WTC11 (cell line): ENCODE measurements around the gene KCND1. TPM values are rescaled to one million over a fixed set of nuclear protein-coding genes. Genes with fewer than 3 reads are reported as not detected.

Source experiments
- ATAC-seq: fragments of 200-7000 bp; cut with Tn5 transposase; 2 replicates; pipeline ENCODE4 v1.10.0; 2021; ENCODE audit warnings: mild to moderate bottlenecking, moderate library complexity
- CTCF ChIA-PET: fragments of 300-600 bp; sonication (Branson Sonifier 250); formaldehyde crosslinking; loops from one replicate; lab custom pipeline; 2021; ENCODE audit warnings: antibody characterized with exemption; lab: Charles Lee
- POLR2A ChIA-PET: fragments of 350-600 bp; sonication (Branson Sonifier 250); formaldehyde crosslinking; loops from one replicate; lab custom pipeline; 2021; ENCODE audit warnings: antibody characterized with exemption; lab: Charles Lee
- DNase-seq: peaks from one replicate; pipeline ENCODE4 v3.0.0; 2021; ENCODE audit warnings: low spot score
- H3K27ac Mint-ChIP-seq: 2 replicates; pipeline ENCODE4 v1.8.0; 2021; ENCODE audit warnings: mixed read lengths
- H3K27me3 Mint-ChIP-seq: 2 replicates; pipeline ENCODE4 v1.8.0; 2021; ENCODE audit warnings: low read depth, mild to moderate bottlenecking, moderate library complexity, mixed read lengths
- H3K36me3 Mint-ChIP-seq: 2 replicates; pipeline ENCODE4 v1.8.0; 2021; ENCODE audit warnings: mixed read lengths
- H3K4me1 Mint-ChIP-seq: 2 replicates; pipeline ENCODE4 v1.8.0; 2022; ENCODE audit warnings: mixed read lengths
- H3K4me3 Mint-ChIP-seq: 2 replicates; pipeline ENCODE4 v1.8.0; 2021; ENCODE audit warnings: mild to moderate bottlenecking, moderate library complexity, mixed read lengths
- H3K9me3 Mint-ChIP-seq: 2 replicates; pipeline ENCODE4 v1.8.0; 2021; ENCODE audit warnings: mixed read lengths
- ETV6 ChIP-seq: sonication (generic); formaldehyde crosslinking; IDR thresholded peaks from 2 replicates; pipeline ENCODE4 v1.8.1; 2022; ENCODE audit warnings: mild to moderate bottlenecking, missing genetic modification reagents
- FOXK1 ChIP-seq: sonication (generic); formaldehyde crosslinking; IDR thresholded peaks from 2 replicates; pipeline ENCODE4 v1.8.0; 2022; ENCODE audit warnings: mild to moderate bottlenecking, moderate library complexity, missing genetic modification reagents
- JAZF1 ChIP-seq: fragments of 250-450 bp; sonication (Bioruptor Pico); IDR thresholded peaks from 2 replicates; pipeline ENCODE4 v1.9.0; 2021; ENCODE audit warnings: moderate library complexity, mild to moderate bottlenecking, inconsistent platforms
- USF1 ChIP-seq: sonication (generic); formaldehyde crosslinking; IDR thresholded peaks from 2 replicates; pipeline ENCODE4 v1.8.0; 2022; ENCODE audit warnings: mild to moderate bottlenecking, missing genetic modification reagents
- ZNF219 ChIP-seq: sonication (generic); formaldehyde crosslinking; IDR thresholded peaks from 2 replicates; pipeline ENCODE4 v1.8.0; 2023; ENCODE audit warnings: missing genetic modification reagents, mild to moderate bottlenecking, borderline replicate concordance
- total RNA-seq: library from RNA; stranded (reverse); gene quantifications from 3 replicates; pipeline ENCODE4 v1.2.3, GENCODE V29; 2021
- TF ChIP-seq, protein P1 (sequence below): sonication (generic); formaldehyde crosslinking; IDR thresholded peaks from 2 replicates; pipeline ENCODE4 v1.8.0; 2022; ENCODE audit warnings: mild to moderate bottlenecking, missing genetic modification reagents
- TF ChIP-seq, protein P2 (sequence below): sonication (generic); formaldehyde crosslinking; IDR thresholded peaks from 2 replicates; pipeline ENCODE4 v1.8.1; 2022; ENCODE audit warnings: low read depth, mild to moderate bottlenecking, moderate library complexity, missing genetic modification reagents, borderline replicate concordance
- TF ChIP-seq, protein P3 (sequence below): fragments of 250-450 bp; sonication (Bioruptor Pico); IDR thresholded peaks from 2 replicates; pipeline ENCODE4 v2.1.2; 2022; ENCODE audit warnings: mild to moderate bottlenecking, moderate library complexity

KCND1 gene
- total RNA-seq, 1 experiment from 2014 or later: 5.4 TPM

GRCh38 chrX:48939524-48940228, 32.0 kb downstream of the KCND1 start:
- TF ChIP-seq, protein P1, sequence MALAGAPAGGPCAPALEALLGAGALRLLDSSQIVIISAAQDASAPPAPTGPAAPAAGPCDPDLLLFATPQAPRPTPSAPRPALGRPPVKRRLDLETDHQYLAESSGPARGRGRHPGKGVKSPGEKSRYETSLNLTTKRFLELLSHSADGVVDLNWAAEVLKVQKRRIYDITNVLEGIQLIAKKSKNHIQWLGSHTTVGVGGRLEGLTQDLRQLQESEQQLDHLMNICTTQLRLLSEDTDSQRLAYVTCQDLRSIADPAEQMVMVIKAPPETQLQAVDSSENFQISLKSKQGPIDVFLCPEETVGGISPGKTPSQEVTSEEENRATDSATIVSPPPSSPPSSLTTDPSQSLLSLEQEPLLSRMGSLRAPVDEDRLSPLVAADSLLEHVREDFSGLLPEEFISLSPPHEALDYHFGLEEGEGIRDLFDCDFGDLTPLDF: no peak
- no peak overlapping the region for H3K4me3 Mint-ChIP-seq
- ATAC-seq: no peak
- peaks cover 21% of the 10 kb centered on the region for H3K36me3 Mint-ChIP-seq
- no peaks in the 10 kb centered on the region for H3K27me3 Mint-ChIP-seq
- POLR2A ChIA-PET: no interaction called here
- CTCF ChIA-PET: interaction anchor here (1.4 kb wide), 1 partner anchor 48 kb away, joined by 4 read pairs; no protein-coding TSS in a partner anchor
- no peaks in the 10 kb centered on the region for H3K9me3 Mint-ChIP-seq
- peaks cover 42% of the 10 kb centered on the region for H3K4me1 Mint-ChIP-seq
- DNase-seq: no peak
- peak overlapping the region; percentile 89 for H3K27ac Mint-ChIP-seq

- Mint-ChIP-seq H3K27me3 (no peaks in the 10 kb centered on the region), H3K36me3 (peaks cover 28% of the 10 kb centered on the region), H3K27ac (peak overlapping the region; percentile 89), H3K4me1 (peaks cover 42% of the 10 kb centered on the region), H3K4me3 (no peak overlapping the region), H3K9me3 (no peaks in the 10 kb centered on the region)
- no peak for ATAC-seq
- TF ChIP-seq ZNF219 (CRISPR knock-in tag) (no peak), ETV6 (CRISPR knock-in tag) (no peak), JAZF1 (CRISPR knock-in tag) (no peak)
- TF ChIP-seq, protein P2, sequence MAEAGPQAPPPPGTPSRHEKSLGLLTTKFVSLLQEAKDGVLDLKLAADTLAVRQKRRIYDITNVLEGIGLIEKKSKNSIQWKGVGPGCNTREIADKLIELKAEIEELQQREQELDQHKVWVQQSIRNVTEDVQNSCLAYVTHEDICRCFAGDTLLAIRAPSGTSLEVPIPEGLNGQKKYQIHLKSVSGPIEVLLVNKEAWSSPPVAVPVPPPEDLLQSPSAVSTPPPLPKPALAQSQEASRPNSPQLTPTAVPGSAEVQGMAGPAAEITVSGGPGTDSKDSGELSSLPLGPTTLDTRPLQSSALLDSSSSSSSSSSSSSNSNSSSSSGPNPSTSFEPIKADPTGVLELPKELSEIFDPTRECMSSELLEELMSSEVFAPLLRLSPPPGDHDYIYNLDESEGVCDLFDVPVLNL (CRISPR knock-in tag): no peak
- CTCF ChIA-PET: interaction anchor here (1.4 to 2.6 kb wide), 2 partner anchors 11 to 47 kb away, joined by 4 to 21 read pairs; no protein-coding TSS in a partner anchor
- POLR2A ChIA-PET: interaction anchor here (0.8 to 1.0 kb wide), 2 partner anchors 27 to 112 kb away, joined by 3 to 4 read pairs; no protein-coding TSS in a partner anchor
- DNase-seq: no peak
Observed at GRCh38 chrX:48938721-48939425, 32.8 kb downstream of the KCND1 start.

GRCh38 chrX:48937054-48937907, 34.4 kb downstream of the KCND1 start:
- H3K9me3 Mint-ChIP-seq: no peaks in the 10 kb centered on the region; the same call in 1 of the 2 replicates
- peak; percentile 85 for ATAC-seq
- H3K4me1 Mint-ChIP-seq: peaks cover 36% of the 10 kb centered on the region
- H3K27me3 Mint-ChIP-seq: no peaks in the 10 kb centered on the region
- H3K27ac Mint-ChIP-seq: peak overlapping the region; percentile 96
- TF ChIP-seq USF1 (CRISPR knock-in tag): peak; percentile 70
- TF ChIP-seq, protein P3, sequence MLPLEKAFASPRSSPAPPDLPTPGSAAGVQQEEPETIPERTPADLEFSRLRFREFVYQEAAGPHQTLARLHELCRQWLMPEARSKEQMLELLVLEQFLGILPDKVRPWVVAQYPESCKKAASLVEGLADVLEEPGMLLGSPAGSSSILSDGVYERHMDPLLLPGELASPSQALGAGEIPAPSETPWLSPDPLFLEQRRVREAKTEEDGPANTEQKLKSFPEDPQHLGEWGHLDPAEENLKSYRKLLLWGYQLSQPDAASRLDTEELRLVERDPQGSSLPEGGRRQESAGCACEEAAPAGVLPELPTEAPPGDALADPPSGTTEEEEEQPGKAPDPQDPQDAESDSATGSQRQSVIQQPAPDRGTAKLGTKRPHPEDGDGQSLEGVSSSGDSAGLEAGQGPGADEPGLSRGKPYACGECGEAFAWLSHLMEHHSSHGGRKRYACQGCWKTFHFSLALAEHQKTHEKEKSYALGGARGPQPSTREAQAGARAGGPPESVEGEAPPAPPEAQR (CRISPR knock-in tag): no peak
- 0 out of 2 replicates have a peak, but pooled peaks have one; percentile 22 for TF ChIP-seq FOXK1 (CRISPR knock-in tag)
- TF ChIP-seq, all 79 proteins: peak for 2
- POLR2A ChIA-PET: interaction anchor here (0.5 to 1.4 kb wide), 6 partner anchors 16 to 136 kb away, joined by 3 to 8 read pairs (median 4); partner anchors contain the start of genes HDAC6 and SLC35A2
- CTCF ChIA-PET: interaction anchor here (0.6 to 2.6 kb wide), 13 partner anchors 10 to 289 kb away, joined by 3 to 21 read pairs (median 4); partner anchors contain the start of genes KCND1, PQBP1 and TIMM17B
- peak; percentile 47 for DNase-seq
- Mint-ChIP-seq H3K4me3 (peak overlapping the region; percentile 39), H3K36me3 (peaks cover 27% of the 10 kb centered on the region)
